ENCODE data around the gene TRIP10.

The TRIP10 gene

GRCh38 chr19:6719992-6720368, 19.5 kb upstream of the TRIP10 start:
- no peak for DNase-seq (ENCODE audit: low read depth)
- no peak for TF ChIP-seq CTCF (IDR thresholded peaks at IDR 0.05; ENCODE audit: control insufficient read depth, insufficient read depth, low read depth, low read length, missing control alignments)
- H3K4me3 ChIP-seq (ENCODE audit: control insufficient read depth, low read depth, low read length), result no peak overlapping the region

GRCh38 chr19:6720369-6721137, 18.9 kb upstream of the TRIP10 start, which contains the start of gene C3:
Gene C3, minus strand, starts transcription at chr19:6720650. Its CDS starts 61 bp downstream, at chr19:6720589.
- DNase-seq (ENCODE audit: low read depth), result no peak
- H3K4me3 ChIP-seq (ENCODE audit: control insufficient read depth, low read depth, low read length), result no peak within 1 kb of the TSS
- no peak for TF ChIP-seq CTCF (IDR thresholded peaks at IDR 0.05; ENCODE audit: control insufficient read depth, insufficient read depth, low read depth, low read length, missing control alignments)

- no peak for TF ChIP-seq CTCF (IDR thresholded peaks at IDR 0.05; ENCODE audit: control insufficient read depth, insufficient read depth, low read depth, low read length, missing control alignments)
- DNase-seq (ENCODE audit: low read depth), result no peak
- no peak overlapping the region for H3K4me3 ChIP-seq (ENCODE audit: control insufficient read depth, low read depth, low read length)
These were observed 18.4 kb upstream of the TRIP10 start for GRCh38 chr19:6721138-6721474.

GRCh38 chr19:6721773-6722172, 17.7 kb upstream of the TRIP10 start:
- H3K4me3 ChIP-seq (ENCODE audit: control insufficient read depth, low read depth, low read length), result no peak overlapping the region
- no peak for TF ChIP-seq CTCF (IDR thresholded peaks at IDR 0.05; ENCODE audit: control insufficient read depth, insufficient read depth, low read depth, low read length, missing control alignments)
- DNase-seq (ENCODE audit: low read depth), result no peak

DNA sequence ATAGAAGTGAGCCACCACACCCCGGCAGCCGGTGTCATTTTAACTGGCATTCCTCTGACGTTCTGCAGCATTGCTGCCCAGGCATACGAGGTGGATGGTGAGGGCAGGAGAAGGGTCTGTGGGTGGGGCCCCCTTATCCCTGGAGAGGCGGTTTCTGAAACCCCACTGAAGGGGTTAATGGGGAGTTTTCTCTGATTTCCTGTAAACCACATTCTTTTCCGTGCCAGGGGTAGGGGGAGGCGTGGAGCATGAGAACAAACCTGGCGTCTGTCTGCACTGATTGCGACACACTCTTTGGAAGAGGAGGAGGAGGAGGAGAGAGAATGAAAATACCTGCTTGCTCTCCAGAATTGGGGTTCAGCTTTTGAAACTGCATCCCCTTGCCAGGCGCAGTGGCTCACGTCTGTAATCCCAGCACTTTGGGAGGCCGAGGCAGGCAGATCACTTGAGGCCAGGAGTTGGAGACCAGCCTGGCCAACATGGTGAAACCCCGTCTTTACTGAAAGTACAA, 16.3 kb upstream of the TRIP10 start:
- no peak for DNase-seq (ENCODE audit: low read depth)
- H3K4me3 ChIP-seq (ENCODE audit: control insufficient read depth, low read depth, low read length), result no peak overlapping the region
- TF ChIP-seq CTCF (IDR thresholded peaks at IDR 0.05; ENCODE audit: control insufficient read depth, insufficient read depth, low read depth, low read length, missing control alignments), result no peak

GRCh38 chr19:6723738-6724137, 15.7 kb upstream of the TRIP10 start:
- DNase-seq (ENCODE audit: low read depth), result no peak
- H3K4me3 ChIP-seq (ENCODE audit: control insufficient read depth, low read depth, low read length), result no peak overlapping the region
- TF ChIP-seq CTCF (IDR thresholded peaks at IDR 0.05; ENCODE audit: control insufficient read depth, insufficient read depth, low read depth, low read length, missing control alignments), result no peak
